ENCODE results near the gene NYAP1.
"Not testable (repeated sequence)": the region's sequence is repeated elsewhere in the genome, so short reads cannot be mapped to it uniquely, and the experiment has no call there.

NYAP1 gene

GRCh38 chr7:100483090-100483721 is 521 bp upstream of the NYAP1 start:
- peak; percentile 72 for DNase-seq

GRCh38 chr7:100484673-100485045 is 932 bp downstream of the NYAP1 start:
- DNase-seq = no peak

- no peak for DNase-seq
Measured at GRCh38 chr7:100485471-100485876, 1.7 kb downstream of the NYAP1 start.

- no peak for DNase-seq
Measured at GRCh38 chr7:100486111-100486636, 2.4 kb downstream of the NYAP1 start.

- no peak for DNase-seq
Measured at GRCh38 chr7:100486753-100487446, 3.2 kb downstream of the NYAP1 start.

- no peak for DNase-seq
Measured at GRCh38 chr7:100488333-100489095, 4.8 kb downstream of the NYAP1 start.

GRCh38 chr7:100489121-100489520 is 5.4 kb downstream of the NYAP1 start:
- DNase-seq = no peak

GRCh38 chr7:100489824-100490223 is 6.1 kb downstream of the NYAP1 start:
- DNase-seq = peak; percentile 72

- no peak for DNase-seq
Measured at GRCh38 chr7:100490483-100491191, 6.9 kb downstream of the NYAP1 start.

- DNase-seq = no peak
Measured at GRCh38 chr7:100491192-100491578, 7.5 kb downstream of the NYAP1 start.

GRCh38 chr7:100492738-100493475 is 9.2 kb downstream of the NYAP1 start:
- DNase-seq = no peak

- DNase-seq = peak; percentile 40
Measured at GRCh38 chr7:100493476-100494264, 9.9 kb downstream of the NYAP1 start.

- DNase-seq = no peak
Measured at GRCh38 chr7:100496509-100496908, 12.8 kb downstream of the NYAP1 start.

- DNase-seq = not testable (repeated sequence)
Measured at GRCh38 chr7:100500743-100501142, 17.0 kb downstream of the NYAP1 start.

GRCh38 chr7:100504031-100504430 is 20.3 kb downstream of the NYAP1 start:
- not testable (repeated sequence) for DNase-seq

GRCh38 chr7:100504887-100505611 is 21.3 kb downstream of the NYAP1 start:
- DNase-seq = no peak

GRCh38 chr7:100506356-100506923 is 22.7 kb downstream of the NYAP1 start:
- no peak for DNase-seq

- no peak for DNase-seq
Measured at GRCh38 chr7:100509231-100509630, 25.5 kb downstream of the NYAP1 start.

GRCh38 chr7:100510437-100511239 is 26.9 kb downstream of the NYAP1 start:
- no peak for DNase-seq
